Glutamatergic neuron (in vitro differentiated cells): ENCODE data around the gene SOHLH2. TPM values are rescaled to one million over a fixed set of nuclear protein-coding genes. Genes with fewer than 3 reads are reported as not detected.

Experiments
- DNase-seq: peaks from one replicate; pipeline ENCODE4 v3.0.0; 2022
- H3K27ac Mint-ChIP-seq: one replicate; pipeline ENCODE4 v1.8.0; 2020; ENCODE audit warnings: mild to moderate bottlenecking, mixed read lengths, inconsistent platforms; ENCODE audit not compliant: unreplicated experiment
- H3K27me3 Mint-ChIP-seq: one replicate; pipeline ENCODE4 v1.8.0; 2020; ENCODE audit warnings: mild to moderate bottlenecking, moderate library complexity, mixed read lengths, inconsistent platforms; ENCODE audit not compliant: unreplicated experiment
- H3K36me3 Mint-ChIP-seq: one replicate; pipeline ENCODE4 v1.8.0; 2020; ENCODE audit warnings: mild to moderate bottlenecking, mixed read lengths, inconsistent platforms; ENCODE audit not compliant: unreplicated experiment
- H3K4me1 Mint-ChIP-seq: one replicate; pipeline ENCODE4 v1.8.0; 2020; ENCODE audit warnings: mild to moderate bottlenecking, low read depth, mixed read lengths, inconsistent platforms; ENCODE audit not compliant: unreplicated experiment
- H3K4me3 Mint-ChIP-seq: one replicate; pipeline ENCODE4 v1.8.0; 2020; ENCODE audit warnings: mild to moderate bottlenecking, mixed read lengths, inconsistent platforms; ENCODE audit not compliant: unreplicated experiment
- H3K9me3 Mint-ChIP-seq: one replicate; pipeline ENCODE4 v1.8.0; 2020; ENCODE audit warnings: mild to moderate bottlenecking, moderate library complexity, mixed read lengths, inconsistent platforms; ENCODE audit not compliant: unreplicated experiment
- total RNA-seq: library from RNA; stranded (reverse); fragmentation: NEBNext Ultra II Directional; extraction: Animal tissue kit (Norgen Biotek cat#: 25700); gene quantifications from one replicate; pipeline ENCODE4 v1.2.1, GENCODE V29; 2021; ENCODE audit not compliant: unreplicated experiment
- TF ChIP-seq, protein P1 (sequence below): fragments of 200-600 bp; sonication (generic); IDR thresholded peaks from one replicate; pipeline ENCODE4 v1.5.0; 2021; ENCODE audit not compliant: partially characterized antibody, unreplicated experiment

The SOHLH2 gene
- total RNA-seq, 1 donor from 2014 or later: 0.78 TPM

DNA sequence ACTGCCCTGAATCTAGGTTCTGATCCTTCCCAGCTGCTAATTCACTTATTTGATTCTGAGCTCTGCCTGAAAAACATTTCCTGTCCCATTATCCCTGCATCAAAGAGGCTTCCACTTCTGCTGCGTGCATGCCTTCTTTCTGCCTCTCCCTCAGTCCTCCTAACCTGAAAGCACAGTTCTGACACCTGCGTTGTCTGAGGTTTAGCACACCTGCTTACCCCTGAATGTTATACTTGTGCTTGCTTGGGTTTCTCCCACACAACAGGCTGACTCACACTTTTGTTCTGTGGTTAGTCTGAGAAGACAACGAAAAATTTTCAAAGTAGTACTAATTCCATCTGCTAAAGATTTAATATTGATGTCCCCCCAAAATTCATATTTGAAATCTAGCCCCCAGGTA, 3.1 kb upstream of the SOHLH2 start:
- H3K27me3 Mint-ChIP-seq: no peaks in the 10 kb centered on the region
- no peak for DNase-seq
- H3K36me3 Mint-ChIP-seq: peaks cover 8% of the 10 kb centered on the region
- no peak overlapping the region for H3K4me3 Mint-ChIP-seq
- no peaks in the 10 kb centered on the region for H3K9me3 Mint-ChIP-seq
- peaks cover 4% of the 10 kb centered on the region for H3K4me1 Mint-ChIP-seq
- TF ChIP-seq, protein P1, sequence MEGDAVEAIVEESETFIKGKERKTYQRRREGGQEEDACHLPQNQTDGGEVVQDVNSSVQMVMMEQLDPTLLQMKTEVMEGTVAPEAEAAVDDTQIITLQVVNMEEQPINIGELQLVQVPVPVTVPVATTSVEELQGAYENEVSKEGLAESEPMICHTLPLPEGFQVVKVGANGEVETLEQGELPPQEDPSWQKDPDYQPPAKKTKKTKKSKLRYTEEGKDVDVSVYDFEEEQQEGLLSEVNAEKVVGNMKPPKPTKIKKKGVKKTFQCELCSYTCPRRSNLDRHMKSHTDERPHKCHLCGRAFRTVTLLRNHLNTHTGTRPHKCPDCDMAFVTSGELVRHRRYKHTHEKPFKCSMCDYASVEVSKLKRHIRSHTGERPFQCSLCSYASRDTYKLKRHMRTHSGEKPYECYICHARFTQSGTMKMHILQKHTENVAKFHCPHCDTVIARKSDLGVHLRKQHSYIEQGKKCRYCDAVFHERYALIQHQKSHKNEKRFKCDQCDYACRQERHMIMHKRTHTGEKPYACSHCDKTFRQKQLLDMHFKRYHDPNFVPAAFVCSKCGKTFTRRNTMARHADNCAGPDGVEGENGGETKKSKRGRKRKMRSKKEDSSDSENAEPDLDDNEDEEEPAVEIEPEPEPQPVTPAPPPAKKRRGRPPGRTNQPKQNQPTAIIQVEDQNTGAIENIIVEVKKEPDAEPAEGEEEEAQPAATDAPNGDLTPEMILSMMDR: no peak
- no peak overlapping the region for H3K27ac Mint-ChIP-seq

DNA sequence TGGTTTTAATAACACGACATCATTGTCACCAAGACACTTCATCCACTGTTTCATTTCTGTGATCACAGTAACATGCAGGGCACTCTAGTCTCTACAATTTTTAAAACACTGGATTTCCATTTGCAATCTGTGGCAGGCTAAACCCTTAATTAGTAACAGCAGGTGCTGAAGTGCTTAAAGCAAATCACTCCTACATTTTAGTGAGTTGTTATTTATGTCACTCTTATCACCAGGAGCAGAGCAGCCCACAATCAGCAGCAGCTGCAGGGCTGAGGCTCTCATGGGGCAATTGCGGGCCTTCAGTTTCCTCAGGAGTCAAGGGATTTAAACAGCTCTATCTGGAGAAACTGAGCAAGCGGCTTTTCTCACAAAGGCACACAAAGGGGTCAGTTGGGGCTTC, 1.6 kb downstream of the SOHLH2 start:
- H3K4me1 Mint-ChIP-seq: peaks cover 4% of the 10 kb centered on the region
- H3K36me3 Mint-ChIP-seq: peaks cover 8% of the 10 kb centered on the region
- TF ChIP-seq, protein P1: no peak
- H3K27ac Mint-ChIP-seq: no peak overlapping the region
- H3K4me3 Mint-ChIP-seq: no peak overlapping the region
- H3K9me3 Mint-ChIP-seq: peaks cover 1% of the 10 kb centered on the region
- DNase-seq: no peak
- H3K27me3 Mint-ChIP-seq: no peaks in the 10 kb centered on the region

DNA sequence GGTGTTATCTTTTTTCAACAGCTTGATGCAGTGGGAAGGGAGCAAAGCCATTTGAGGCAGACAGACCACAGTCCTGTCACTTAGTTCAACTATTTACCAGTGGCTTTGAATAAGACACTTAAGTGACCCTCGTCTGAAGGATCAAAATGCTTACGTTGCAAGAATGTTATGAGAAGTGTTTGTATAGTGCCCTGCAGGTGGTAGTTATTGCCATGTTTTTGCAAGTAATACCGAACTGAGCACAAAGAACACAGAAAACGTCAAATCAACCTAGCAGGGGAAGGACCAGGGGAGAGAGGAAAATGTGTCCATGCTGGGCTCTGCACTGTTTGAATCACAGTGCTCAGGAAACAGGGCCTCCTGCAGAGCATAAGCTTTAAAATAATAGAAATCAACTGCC, 2.8 kb downstream of the SOHLH2 start:
- Mint-ChIP-seq H3K4me3 (no peak overlapping the region), H3K27me3 (no peaks in the 10 kb centered on the region), H3K4me1 (peaks cover 4% of the 10 kb centered on the region), H3K36me3 (peaks cover 4% of the 10 kb centered on the region), H3K9me3 (peaks cover 1% of the 10 kb centered on the region), H3K27ac (no peak overlapping the region)
- TF ChIP-seq, protein P1: no peak
- no peak for DNase-seq

- peaks cover 1% of the 10 kb centered on the region for H3K9me3 Mint-ChIP-seq
- peaks cover 4% of the 10 kb centered on the region for H3K36me3 Mint-ChIP-seq
- TF ChIP-seq, protein P1: no peak
- H3K27me3 Mint-ChIP-seq: no peaks in the 10 kb centered on the region
- peaks cover 4% of the 10 kb centered on the region for H3K4me1 Mint-ChIP-seq
- no peak overlapping the region for H3K4me3 Mint-ChIP-seq
- no peak overlapping the region for H3K27ac Mint-ChIP-seq
- DNase-seq: no peak
Observed at GRCh38 chr13:36210738-36211137, 3.6 kb downstream of the SOHLH2 start.

- DNase-seq: no peak
- Mint-ChIP-seq H3K27me3 (no peaks in the 10 kb centered on the region), H3K4me3 (no peak overlapping the region), H3K36me3 (no peaks in the 10 kb centered on the region), H3K4me1 (peaks cover under 1% of the 10 kb centered on the region), H3K27ac (no peak overlapping the region), H3K9me3 (peaks cover 1% of the 10 kb centered on the region)
- TF ChIP-seq, protein P1: no peak
Observed at GRCh38 chr13:36207672-36208071, 6.7 kb downstream of the SOHLH2 start.
